ENCODE measurements around the gene THAP4.

The THAP4 gene

DNA sequence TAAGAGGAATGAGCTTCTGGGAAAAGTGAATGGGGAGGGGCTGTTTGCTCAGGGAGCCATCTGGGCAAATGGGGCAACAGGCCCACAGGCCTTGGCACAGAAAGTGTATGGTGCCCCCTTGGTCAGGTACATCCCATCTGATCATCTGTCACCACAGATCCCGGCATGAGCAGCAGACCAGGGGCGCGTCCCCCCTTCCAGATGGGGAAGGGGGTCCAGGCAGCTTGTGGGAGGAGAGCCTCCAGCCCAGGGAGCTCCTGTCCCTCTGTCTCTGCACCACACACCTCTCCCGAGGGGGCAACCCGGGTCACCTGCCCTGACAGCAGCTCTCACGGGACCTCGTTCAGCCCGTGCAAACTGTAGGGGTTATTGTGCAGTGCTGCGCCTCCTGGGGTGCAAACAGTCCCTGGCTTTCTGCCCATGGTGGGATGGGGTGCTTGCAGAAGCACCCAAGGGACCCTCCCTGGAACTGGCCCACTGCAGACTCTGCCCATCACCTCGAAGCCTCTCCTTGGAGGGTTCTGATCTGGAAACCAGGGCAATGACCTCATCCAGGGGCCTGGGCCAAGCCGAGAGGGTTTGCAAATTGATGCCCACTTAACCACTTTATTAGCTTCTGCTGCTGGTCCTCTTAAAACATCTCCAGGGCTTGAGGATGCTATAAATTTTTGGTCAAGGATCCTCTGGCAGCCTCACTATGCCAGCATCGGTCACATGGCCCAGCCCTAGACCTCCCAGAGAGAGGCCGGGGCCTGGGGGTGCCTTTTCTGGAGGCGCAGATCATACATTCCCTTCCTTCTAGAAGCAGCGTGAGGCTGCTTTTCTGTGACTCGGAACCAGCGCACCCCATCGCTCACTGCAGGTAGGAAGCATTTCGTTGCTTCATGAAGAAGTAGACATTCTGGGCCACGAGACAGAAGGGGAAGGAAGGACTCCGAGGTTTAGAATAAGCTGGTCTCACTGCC lies 86.1 kb downstream of the THAP4 start:
- DNase-seq (ENCODE audit: low read depth in 3 of 3), result no peak

DNA sequence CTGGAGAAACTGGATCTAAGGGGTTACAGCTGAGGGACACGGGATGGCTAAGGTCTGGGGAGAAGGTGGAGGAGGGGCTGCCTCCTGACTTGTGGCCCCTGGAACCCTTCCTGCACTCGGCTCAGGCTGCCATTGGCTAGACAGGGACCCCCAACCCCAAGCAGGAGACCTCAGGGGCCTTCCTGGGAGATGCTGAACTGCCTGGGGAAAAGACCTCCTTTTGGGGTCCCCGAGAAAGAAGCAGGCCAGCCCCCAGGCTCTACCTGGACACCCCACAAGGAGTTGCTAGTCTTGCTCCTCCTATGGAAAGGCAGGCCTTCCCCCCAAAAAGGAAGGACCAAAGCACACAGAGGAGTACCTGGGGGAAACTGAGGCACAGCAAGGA lies 88.5 kb downstream of the THAP4 start:
- DNase-seq (ENCODE audit: low read depth in 3 of 3), result no peak

DNA sequence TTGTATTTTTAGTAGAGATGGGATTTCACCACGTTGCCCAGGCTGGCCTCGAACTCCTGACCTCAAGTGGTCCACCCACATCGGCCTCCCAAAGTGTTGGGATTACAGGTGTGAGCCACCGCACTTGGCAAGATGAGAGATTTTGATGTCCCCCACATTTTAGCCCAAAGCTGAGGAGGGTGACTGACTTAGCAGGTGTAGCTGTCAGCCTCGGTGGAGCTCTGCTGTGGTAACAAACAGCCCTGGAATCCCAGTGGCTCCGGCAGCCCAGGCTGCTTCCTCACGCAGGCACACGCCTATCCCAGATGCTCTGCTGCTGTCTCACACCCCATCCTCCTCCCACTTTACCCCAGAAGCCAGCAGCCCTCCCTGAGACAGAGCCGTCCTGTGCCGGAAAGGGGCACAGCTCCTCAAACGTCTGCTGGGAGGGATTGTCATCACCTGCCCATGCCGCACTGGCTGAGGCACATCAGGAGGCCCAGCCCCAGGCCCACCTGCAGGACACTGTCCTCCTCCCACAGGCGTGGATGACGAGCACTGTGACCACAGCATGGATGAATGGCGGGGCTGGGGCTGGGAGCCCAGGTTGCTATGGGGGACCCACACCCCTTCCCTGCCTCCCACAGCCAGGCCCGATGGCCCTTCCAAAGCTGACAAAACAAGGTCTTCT lies 89.0 kb downstream of the THAP4 start:
- DNase-seq (ENCODE audit: low read depth in 3 of 3), result no peak

DNA sequence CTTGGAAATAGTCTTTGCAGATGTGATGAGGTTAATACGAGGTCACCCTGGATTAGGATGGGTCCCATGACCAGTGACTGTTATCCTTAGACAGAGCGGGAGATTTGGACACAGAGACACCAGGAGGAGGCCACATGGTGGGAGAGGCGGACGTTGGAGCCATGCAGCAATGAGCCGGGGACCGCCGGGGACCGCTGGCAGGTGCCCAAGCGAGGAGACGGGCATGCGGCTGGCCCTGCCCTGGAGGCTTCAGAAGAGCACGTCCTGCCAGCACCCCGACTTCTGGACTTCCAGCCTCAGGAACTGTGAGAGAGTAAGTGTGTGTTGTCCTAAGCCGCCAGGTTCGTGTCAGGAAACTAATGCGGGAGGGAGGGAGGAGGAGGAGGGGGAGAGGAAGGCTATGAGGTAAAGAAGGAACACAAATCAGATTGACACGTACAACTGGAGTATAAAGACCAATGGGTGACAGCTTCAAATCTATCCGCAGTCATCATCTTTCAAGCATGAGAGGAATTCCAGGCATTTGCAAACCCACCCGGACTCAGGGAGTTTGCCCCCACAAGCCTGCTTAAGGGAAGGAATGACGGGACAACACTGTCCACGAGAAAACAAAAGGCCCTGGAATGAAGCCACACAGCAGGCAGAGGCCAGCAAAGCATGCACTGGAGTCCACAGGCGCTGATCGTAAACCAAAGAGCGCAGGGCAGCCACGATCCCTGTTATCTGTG lies 90.0 kb downstream of the THAP4 start:
- DNase-seq (ENCODE audit: low read depth in 3 of 3), result no peak

DNA sequence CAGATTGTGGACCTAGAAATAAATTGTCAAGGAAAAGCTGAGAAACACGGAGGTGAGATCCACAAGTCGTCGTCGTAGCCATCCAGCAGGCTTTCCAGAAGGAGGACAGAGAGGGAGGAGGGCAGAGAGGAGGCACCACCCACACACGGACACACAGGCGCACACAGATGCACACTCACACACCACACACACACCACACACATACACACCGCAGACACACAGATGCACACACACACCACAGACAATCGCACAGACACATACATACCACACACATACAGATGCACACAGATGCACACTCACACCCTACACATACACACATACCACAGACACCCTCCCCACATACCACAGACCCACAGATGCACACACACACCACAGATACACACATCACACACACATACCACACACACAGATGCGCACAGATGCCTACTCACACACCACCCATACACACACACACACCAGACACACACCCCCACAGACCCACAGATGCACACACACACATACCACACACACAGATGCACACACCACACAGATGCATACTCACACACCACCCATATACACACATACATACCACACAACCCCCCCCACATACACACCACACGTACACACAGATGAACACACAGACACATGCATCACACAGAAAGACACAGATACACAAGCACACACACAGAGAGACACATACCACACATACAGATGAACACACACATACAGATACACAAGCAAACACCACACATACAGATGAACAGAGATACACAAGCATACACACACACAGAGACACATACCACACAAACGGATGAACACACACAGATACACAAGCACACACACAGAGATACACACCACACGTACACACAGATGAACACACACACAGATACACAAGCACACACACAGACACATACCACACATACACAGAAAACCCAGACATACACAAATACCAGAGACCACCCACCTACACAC lies 91.2 kb downstream of the THAP4 start:
- no peak for DNase-seq (ENCODE audit: low read depth in 3 of 3)

DNA sequence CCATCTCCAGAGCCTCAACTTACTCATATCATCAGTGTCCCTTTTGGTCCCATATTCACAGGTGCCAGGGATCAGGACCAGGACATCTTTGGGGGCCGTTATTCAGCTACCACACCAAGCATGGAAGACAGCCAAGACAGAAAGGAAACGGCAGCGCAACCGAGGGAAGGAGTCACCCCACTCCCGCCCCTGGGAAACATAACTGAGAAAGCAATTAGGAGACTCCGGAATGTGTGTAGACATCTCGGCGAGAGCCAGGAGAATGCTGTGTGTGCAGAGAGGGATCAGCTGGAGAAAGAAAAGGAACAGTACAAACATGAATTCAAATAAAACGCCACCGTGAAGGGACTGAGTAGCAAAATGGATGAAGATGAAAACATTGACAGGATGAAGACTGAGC lies 91.9 kb downstream of the THAP4 start:
- DNase-seq (ENCODE audit: low read depth in 3 of 3), result no peak

DNA sequence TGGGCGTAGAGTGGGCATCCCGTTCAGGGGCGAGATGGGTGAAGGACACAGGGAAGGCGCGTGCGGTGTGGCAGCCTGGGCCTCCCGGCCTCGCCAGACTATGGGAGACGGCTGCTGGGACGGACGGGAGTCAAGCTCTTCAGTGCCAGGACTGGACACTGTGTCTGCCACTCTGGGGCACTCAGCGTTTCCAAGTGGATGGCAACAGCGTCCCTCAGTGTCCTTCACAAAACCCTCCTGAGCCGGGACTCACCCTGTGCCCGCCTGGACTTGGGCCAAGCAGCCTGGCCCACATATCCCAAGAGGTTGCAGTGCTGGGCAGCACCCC lies 94.7 kb downstream of the THAP4 start:
- no peak for DNase-seq (ENCODE audit: low read depth in 3 of 3)

DNA sequence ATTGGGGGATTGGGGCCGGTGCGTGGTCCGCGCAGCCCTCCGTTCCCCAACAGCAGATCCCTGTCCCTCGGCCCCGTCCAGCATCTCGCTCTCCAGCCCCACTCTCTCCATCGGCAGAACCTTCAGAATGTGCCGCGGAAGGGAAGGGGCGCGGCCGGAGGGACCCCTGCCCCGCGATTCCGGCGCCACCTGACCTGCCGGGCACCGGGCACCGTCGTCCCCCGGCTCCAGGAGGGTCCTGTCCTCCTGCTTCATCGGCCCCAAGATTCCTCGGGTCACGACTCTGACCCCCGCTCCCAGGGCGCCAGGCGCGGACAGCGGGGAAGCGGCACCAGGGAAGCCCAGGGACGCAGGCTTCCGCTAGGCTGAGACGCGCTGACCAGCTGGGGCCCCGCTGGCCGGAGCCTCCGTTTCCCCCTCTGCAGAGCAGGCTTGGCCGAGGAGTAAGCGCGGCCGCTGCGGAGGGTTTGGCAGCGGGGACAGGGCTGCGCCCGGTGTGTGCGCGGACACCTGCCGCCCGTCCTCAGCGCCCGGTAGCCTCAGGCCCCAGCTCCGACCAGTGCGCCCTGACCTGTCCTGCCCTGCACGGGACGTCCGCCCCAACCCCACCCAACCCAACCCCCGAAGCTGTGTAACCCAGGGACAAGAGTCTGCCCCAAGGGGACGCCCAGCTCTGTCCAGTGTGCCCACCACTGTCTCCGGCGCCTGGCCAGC lies 95.2 kb downstream of the THAP4 start:
- no peak for DNase-seq (ENCODE audit: low read depth in 3 of 3)

DNA sequence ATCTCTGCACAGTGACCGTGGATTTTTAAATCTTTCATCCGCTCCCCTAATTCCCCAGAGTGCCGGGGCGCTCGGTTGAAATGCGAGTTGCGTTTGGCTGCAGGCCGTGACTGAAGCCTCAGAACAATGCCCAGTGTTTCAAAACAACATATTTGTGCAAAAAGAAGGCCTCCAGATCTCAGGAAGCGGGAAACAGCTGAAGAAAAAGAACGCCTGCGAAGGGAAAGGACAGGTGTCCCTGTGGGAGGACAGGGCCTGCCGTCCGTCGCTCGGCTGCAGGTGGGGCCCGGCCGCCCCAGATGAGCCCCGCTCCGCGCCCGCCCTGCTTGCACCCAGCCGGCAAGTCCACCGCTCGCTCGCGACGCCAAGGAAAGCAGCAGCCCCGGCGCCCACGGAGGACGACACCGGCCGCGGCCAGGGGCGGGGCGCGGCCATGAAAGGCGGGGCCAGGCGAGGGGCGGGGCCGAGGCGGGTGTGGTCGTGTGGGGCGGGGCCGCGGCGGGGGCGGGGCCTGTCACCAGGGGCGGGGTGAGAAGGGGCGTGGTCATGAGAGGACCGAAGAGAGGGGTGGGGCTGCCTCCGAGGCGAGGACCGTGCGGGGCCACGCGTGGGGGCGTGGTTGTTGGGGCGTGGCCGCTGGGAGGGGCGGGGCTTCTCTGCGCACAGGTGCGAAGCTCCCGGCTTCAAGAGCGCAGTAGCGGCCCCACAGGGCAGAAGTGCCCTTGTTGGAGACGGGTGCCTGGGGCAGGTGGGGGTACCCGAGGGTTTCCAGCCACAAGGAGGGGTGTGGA lies 96.0 kb downstream of the THAP4 start:
- DNase-seq (ENCODE audit: low read depth in 3 of 3), result peak; percentile 13 to 38 (median 14)

DNA sequence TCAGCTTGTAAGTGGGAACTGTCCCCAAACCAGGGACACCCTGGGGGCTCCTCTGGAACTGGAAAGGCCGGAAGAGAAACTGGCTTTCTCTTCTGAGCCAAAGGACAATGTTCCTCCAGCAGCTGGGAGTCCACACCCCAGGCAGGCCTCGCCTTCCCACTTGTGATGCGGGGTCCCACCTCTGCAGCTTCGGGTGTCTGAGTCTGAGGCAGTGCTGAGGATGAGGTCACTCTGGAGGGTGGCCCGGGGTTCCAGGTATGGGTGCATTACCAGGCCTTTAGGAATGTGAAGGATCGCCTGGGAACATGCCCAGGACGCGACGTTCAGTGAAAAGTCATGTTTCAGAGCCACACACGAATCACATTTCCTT lies 96.6 kb downstream of the THAP4 start:
- no peak for DNase-seq (ENCODE audit: low read depth in 3 of 3)

DNA sequence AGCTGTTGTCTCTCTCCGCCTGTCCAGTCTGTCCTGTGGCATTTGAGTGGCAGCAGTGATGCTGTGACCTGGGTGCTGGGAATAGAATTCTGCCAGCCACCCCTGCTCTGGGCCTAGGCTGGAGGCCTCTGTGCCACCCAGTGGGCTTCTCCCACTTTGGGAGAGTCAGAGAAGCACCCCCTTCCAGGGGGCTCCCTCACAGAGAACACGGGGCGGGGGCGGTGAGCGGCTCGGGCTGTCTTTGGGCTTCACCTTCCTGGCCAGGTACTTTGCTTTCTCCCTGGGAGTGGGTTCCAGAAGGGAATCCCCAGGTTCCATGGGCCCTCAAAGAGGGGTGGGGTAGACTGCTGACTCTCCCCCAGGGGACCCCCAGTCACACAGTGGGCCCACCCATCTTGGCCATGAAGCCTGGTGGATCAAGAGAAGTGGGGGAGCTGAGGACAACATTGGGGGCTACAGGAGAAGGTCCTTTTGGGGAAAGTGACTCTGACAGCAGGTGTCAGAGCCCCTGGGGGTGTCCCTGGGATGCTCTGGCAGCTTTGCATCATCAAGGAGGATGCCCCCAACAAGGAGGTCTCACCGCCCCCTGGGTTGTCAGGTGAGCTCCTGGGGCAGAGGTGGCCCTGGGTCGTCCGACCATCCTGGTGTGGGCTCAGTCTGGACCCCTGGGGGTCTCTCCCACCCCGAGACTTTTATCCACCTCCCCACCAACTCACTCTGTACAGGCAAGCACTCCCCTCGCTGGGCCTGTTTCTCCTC lies 97.2 kb downstream of the THAP4 start:
- no peak for DNase-seq (ENCODE audit: low read depth in 3 of 3)

DNA sequence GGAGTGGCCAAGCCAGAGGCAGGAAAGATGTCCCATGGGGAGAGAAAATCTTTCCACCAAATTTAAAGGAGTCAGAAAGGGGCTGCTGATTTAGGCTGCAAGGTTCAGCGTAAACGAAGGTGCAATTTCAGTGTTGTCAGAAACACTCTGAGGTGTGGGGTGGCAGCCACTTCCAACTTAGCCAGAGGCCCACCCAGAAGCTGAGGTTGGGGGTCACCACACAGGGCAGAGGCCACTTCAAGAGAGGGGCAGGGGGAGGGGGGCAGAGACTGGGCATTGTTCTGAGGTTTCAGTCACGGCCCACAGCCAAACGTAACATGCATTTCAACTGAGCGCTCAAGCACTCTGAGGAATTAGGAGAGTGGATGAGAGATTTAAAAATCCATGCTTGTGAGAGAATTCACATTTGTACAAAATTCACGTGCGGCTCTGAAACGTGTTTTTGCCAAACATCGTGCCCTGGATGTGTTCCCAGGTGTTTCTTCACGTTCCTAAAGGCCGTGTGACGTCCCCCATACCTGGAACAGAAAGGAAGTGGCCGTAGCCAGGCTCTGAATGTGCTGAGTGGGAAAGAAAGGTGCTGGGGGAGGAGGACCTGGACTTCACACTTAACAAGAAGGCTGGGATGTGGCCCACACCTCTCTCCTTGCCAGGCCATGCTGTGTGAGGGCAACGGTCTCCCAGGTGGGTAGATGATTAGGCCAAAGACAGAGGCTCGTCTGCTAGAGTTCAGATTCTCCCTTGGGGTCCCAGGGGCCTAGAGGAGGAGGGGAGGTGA lies 97.9 kb downstream of the THAP4 start:
- DNase-seq (ENCODE audit: low read depth in 3 of 3), result no peak

DNA sequence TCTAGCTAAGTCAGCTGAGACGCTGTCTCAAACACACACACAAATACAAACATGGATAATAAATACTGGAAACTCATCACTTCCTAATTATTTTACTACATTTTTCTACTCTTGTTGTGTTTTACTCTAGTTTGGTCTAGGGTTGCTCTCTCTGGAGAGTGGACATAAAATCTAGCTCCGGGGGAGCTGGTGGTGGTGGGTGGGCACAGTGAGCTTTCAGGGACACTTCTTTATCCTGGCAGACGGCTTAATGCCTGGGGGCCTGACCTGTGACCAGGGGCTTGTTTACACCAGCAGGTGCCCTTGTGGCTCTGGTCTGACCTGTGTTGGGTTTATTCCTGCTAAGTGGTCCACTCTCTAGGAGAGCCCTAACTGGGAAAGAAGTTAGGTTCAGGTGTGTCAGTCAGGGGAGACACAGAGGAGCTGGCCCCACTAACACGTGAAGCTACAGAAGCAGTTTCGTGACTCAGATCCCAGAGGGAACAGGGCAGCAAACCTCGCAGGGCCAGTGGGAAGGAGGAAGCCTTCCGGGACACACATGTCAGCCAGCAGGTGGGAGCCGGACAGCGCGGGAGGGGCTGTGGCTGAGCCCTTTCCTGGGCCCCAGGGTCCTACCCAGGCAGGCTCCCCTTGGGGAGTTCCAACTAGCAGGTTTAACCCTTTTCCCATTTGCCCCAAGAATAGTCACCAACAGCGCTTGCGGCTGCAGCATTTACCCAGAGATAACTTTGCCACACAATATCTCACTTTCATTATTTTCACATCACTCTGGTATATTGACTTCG lies 100.9 kb downstream of the THAP4 start:
- DNase-seq (ENCODE audit: low read depth in 3 of 3), result no peak

DNA sequence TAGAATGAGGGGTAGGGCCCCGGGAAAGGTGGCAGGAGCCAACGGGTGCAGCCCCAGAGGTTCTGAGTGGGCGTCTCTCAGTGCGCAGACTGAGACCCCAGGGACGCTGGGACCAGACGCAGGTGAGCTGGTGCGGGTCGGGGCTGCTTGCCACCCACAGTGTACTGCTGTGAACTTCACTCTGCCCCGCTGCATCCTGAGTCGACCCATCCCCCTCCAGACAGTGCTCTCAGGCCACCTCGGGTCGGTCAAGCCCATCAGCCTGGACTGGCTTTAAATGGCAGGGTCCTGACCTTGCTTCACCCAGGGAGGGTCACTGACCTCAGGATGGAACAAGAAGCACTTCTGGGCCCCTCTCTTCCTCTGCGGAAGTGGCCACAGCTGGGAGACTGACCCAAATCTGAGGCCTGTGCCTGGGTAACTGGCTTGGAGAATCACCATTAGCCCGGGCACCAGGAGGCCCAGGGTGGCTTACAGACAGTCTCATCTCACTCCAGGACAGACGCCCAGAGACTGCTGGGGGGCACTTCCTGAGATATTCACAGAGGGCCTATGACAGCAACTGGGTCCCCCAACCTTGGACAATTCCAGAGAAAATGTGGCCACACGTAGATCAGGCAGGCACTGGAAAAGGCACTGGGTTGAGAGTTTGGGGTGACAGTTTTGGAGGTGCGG lies 102.1 kb downstream of the THAP4 start:
- DNase-seq (ENCODE audit: low read depth in 3 of 3), result no peak
